HEK293 (cell line): ENCODE measurements around the gene CREB3L1.

Experiments
- CTCF ChIP-seq: fragments of 450-650 bp; formaldehyde crosslinking; IDR thresholded peaks from 2 replicates; pipeline ENCODE4 v1.5.1; 2016; ENCODE audit warnings: missing biosample characterization, missing genetic modification characterization
- HIC1 ChIP-seq: fragments of 450-650 bp; formaldehyde crosslinking; IDR thresholded peaks from 2 replicates; pipeline ENCODE4 v1.5.1; 2016; ENCODE audit warnings: missing biosample characterization, missing genetic modification characterization
- KLF10 ChIP-seq: fragments of 450-650 bp; IDR thresholded peaks from 2 replicates; pipeline ENCODE4 v1.5.1; 2018; ENCODE audit warnings: missing biosample characterization, mild to moderate bottlenecking, missing genetic modification characterization
- MZF1 ChIP-seq: fragments of 450-650 bp; formaldehyde crosslinking; IDR thresholded peaks from 2 replicates; pipeline ENCODE4 v1.5.1; 2017; ENCODE audit warnings: missing biosample characterization, missing genetic modification characterization, borderline replicate concordance
- OSR2 ChIP-seq: fragments of 450-650 bp; formaldehyde crosslinking; IDR thresholded peaks from 2 replicates; pipeline ENCODE4 v1.5.1; 2016; ENCODE audit warnings: missing biosample characterization, missing genetic modification characterization
- PBX3 ChIP-seq: sonication (generic); formaldehyde crosslinking; IDR thresholded peaks from 2 replicates; pipeline ENCODE4 v1.8.1; 2022; ENCODE audit warnings: mild to moderate bottlenecking, moderate library complexity, missing genetic modification reagents
- REST ChIP-seq: fragments of 450-650 bp; formaldehyde crosslinking; IDR thresholded peaks from 2 replicates; pipeline ENCODE4 v1.5.1; 2016; ENCODE audit warnings: missing biosample characterization, missing genetic modification characterization
- ZBTB1 ChIP-seq: fragments of 450-650 bp; formaldehyde crosslinking; IDR thresholded peaks from 2 replicates; pipeline ENCODE4 v1.5.1; 2016; ENCODE audit warnings: missing biosample characterization, missing genetic modification characterization
- ZNF157 ChIP-seq: fragments of 450-650 bp; formaldehyde crosslinking; IDR thresholded peaks from 2 replicates; pipeline ENCODE4 v1.5.1; 2016; ENCODE audit warnings: missing biosample characterization, missing genetic modification characterization
- ZNF341 ChIP-seq: fragments of 450-650 bp; formaldehyde crosslinking; IDR thresholded peaks from 2 replicates; pipeline ENCODE4; 2016; ENCODE audit warnings: low read depth, missing biosample characterization, missing genetic modification characterization
- ZNF677 ChIP-seq: fragments of 450-650 bp; IDR thresholded peaks from 2 replicates; pipeline ENCODE4 v1.5.0; 2018; ENCODE audit warnings: missing biosample characterization, mild to moderate bottlenecking, missing genetic modification characterization, moderate library complexity
- TF ChIP-seq, protein P1 (sequence below): fragments of 450-650 bp; IDR thresholded peaks from 2 replicates; pipeline ENCODE4 v1.5.1; 2018; ENCODE audit warnings: missing biosample characterization, mild to moderate bottlenecking, missing genetic modification characterization

DNA sequence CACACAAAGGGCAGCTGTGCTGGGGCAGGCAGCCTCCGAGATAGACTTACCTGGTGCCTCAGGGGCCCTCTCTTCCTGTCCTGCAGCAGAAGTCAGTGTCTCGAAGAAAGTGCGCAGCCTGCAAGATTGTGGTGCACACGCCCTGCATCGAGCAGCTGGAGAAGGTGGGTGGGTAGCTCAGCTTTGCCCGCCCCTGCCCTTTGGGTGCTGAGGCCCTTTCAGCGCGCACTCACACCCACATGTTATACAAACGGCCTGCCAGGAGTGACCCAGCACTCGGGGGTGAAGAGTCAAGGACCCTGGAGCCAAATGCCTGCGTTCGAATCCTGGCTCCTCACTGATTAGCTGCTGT, 90.4 kb downstream of the CREB3L1 start:
- TF ChIP-seq ZNF677 (tag by site-specific recombination) (no peak), PBX3 (CRISPR knock-in tag) (0 out of 2 replicates have a peak, but pooled peaks have one; percentile 12), MZF1 (no peak), ZBTB1 (tag by site-specific recombination) (no peak), ZNF341 (tag by site-specific recombination) (no peak), CTCF (tag by site-specific recombination) (no peak), OSR2 (tag by site-specific recombination) (no peak), REST (tag by site-specific recombination) (no peak), ZNF157 (tag by site-specific recombination) (no peak), KLF10 (no peak), HIC1 (tag by site-specific recombination) (no peak; the same call in 1 of the 2 replicates)
- TF ChIP-seq, protein P1, sequence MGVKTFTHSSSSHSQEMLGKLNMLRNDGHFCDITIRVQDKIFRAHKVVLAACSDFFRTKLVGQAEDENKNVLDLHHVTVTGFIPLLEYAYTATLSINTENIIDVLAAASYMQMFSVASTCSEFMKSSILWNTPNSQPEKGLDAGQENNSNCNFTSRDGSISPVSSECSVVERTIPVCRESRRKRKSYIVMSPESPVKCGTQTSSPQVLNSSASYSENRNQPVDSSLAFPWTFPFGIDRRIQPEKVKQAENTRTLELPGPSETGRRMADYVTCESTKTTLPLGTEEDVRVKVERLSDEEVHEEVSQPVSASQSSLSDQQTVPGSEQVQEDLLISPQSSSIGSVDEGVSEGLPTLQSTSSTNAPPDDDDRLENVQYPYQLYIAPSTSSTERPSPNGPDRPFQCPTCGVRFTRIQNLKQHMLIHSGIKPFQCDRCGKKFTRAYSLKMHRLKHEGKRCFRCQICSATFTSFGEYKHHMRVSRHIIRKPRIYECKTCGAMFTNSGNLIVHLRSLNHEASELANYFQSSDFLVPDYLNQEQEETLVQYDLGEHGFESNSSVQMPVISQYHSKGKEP (tag by site-specific recombination) = no peak
